GM19455 (cell line): ENCODE data around the gene GRIK4.
A peak's percentile ranks its signal among the peaks of the same experiment; 100 is the strongest.

Source experiments
- ATAC-seq: cut with Tn5 transposase; IDR thresholded peaks from one replicate; pipeline ENCODE4 v1.9.1; 2021; ENCODE audit not compliant: unreplicated experiment

Gene GRIK4

DNA sequence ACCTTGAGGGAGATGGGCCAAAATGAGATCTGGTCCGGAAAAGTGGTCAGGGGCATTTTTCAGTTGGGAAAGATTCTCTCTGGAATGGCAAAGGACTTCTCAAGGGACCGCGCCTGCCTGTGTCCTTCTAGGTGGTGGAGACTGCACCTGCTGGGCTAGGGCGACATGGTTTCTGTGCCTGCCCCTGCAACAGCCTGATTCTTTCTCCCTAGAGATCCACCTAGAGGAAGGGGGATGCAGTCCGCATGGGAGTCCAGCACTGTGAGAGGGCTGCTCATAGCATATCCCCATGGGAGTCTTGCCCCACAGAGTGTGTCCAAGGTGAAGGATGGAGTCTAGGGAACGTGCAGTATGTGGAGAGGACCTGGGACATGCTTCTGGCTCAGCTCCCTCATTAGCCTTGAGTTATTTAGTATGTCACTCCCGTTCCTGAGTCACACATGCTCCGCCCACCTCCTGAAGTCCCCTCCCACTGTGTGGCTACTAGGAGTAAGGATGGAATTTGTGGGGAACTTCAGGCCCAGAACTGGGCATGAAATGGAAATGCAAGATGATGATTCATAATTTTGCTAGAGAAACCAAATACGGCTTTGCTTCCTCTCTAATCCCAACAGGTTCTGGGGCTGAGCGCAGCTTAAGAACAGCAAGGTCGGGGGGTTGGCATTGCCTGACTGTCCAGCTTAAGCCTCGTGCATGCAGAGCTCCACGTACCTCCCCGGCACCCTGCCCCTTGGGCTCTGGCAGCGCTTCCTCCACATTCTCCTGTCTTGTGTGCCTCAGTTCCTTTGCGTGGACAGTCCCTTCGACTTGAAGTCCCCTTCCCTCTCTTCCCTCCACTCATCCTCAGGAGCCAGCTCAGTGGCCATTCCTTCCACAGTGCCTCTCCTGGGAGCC lies 35.0 kb downstream of the GRIK4 start:
- ATAC-seq = no peak

GRCh38 chr11:120547316-120547715 lies 35.8 kb downstream of the GRIK4 start:
- no peak for ATAC-seq

GRCh38 chr11:120547811-120548681 lies 36.5 kb downstream of the GRIK4 start:
- no peak for ATAC-seq

GRCh38 chr11:120548682-120549209 lies 37.2 kb downstream of the GRIK4 start:
- ATAC-seq = no peak

- no peak for ATAC-seq
Measured at GRCh38 chr11:120549346-120549745, 37.8 kb downstream of the GRIK4 start.

GRCh38 chr11:120550007-120550406 lies 38.5 kb downstream of the GRIK4 start:
- no peak for ATAC-seq

DNA sequence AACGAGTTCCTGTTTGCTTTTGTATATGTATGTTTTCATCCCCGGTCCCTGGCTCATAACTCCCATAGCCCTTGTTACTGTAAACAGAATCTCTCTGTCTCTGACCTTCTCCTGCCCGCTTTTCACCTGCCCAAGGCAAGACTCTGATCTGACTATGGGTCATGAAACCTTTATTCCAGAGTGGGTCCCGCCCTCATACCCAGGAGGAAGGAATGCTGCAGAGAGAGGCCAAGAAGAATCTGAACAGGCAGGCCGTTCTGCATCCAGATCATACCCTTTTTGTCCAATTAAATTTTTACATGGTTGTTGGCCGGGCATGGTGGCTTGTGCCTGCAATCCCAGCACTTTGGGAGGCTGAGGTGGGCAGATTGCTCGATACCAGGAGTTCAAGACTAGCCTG lies 39.6 kb downstream of the GRIK4 start:
- ATAC-seq = no peak

DNA sequence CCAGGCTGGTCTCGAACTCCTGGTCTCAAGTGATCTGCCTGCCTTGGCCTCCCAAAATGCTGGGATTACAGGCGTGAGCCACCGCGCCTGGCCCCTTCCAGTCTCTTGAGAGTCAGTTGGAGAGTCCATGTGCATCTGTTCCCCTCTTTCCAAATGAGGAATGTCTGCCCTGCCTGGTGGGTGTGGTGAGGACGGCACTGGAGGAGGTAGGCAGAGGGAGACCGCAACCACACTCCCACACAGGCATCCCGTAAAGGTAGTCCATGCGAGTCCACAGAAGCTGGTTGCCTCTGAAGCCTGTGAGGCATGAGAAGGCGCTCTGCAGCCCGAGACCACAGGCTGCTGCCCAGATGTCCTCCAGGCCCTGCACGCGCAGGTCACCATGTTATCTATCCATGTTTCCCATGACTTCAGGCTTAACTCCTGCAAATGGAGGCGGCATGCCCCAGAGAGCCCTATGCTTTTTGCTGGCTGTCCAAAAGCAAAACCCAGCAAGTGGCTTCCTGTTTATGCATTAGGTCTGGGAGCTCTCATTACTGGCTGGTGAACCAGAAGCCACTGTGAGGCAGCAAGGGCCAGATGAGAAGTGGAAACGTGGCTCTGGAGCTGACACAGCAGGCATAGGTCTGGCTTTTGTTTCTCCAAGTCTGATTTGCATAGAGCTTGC lies 43.4 kb downstream of the GRIK4 start:
- no peak for ATAC-seq

GRCh38 chr11:120555433-120555773 lies 43.9 kb downstream of the GRIK4 start:
- no peak for ATAC-seq

DNA sequence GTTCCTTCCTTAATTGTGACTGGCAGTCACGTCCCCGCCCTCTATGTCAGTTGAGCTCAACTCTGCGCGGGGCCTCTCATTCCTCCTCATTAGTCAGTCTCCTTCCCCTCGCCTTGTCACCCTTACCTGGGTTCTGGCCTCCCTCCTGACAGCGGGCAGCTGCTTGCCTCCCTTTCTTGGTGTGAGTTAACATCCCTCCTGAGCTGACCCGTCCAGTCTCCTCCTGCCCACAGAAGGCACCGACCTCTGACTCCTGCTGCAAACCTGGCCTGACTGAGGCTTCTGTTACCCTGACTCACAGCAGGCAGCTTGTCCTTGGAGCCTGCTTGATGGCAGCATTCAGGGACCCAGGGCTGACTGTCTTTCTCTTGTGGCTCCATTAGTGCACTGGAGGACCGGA lies 45.2 kb downstream of the GRIK4 start:
- ATAC-seq = no peak

DNA sequence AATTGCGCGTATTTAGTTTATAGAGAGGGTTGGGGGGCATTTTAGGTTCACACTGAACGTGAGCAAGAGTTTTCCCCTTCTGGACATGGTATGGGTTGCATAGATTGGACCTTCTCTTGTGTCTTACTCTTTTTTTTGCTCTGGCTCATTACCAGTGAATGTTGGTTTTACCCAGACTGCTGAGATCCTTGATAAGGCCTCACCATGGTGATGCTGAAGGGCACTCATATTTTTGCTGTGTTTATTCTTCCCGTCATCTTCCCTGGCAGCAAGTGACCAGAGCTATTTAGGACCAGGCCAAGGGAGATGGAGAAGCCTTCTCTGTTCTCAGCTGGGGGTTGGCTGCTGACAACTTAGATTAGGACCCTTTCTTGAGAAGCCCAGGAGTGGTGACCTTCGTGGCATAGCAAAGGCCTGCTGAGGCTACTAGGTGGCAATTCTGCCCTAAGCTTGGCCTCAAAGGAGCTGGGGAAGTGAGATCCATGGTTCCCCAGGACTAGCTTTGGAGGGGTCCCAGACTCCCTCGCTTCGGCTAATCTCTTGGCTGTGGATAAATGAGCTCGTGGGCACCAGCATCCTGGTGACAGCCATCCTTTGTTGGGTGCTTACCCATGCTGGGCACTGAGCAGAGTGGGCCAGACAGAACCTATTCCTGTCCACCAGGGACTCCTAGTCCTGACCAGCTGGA lies 47.3 kb downstream of the GRIK4 start:
- ATAC-seq = no peak

DNA sequence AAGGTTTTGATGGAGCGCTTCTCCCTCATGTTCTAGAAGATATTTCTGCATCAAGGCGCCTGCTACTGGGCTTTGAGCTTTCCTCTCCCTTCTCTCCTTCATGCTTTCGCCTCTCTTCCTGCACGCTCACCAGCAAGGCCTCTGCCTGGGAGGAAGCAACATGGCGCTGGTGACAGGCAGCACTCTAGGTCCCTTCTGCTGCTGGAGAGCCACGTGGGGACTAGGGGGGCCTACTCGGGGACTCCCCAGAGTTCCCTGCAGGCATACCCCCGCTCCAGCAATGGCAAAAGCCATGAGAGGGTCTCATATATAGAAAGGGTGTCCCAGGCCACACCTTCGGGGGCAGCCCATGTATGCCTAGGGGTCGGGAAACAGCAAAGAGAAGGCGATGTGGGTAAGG lies 49.7 kb downstream of the GRIK4 start:
- ATAC-seq = no peak

DNA sequence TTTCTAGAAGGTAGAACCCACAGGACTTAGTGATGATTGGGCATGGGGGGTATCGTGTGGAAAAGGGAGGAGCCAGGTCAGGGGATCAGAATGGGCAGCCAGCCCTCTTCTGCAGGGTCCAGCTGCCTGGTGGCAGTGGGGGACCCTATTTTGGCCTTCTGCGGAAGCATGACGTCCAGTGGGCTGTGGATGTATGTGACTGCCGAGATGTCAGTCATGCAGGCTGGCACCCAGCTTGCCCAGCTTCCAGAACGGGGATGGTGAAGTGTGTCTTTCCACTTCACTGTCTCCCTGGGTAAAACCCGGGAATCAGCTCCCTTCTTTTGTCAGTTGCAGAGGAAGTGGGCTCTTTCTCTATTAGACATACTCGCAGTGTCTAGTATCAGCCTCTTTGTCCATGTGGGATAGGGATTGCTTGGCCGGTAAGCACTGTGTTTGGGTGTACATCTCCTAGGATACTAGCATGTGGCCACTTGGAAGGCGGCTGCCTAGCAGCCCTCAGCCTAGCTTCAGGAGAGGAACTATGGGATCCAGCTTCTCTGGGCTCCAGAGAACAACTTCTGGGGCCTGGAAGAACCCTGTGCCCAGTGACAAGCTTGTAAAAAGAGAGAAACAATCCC lies 51.4 kb downstream of the GRIK4 start:
- ATAC-seq = no peak

DNA sequence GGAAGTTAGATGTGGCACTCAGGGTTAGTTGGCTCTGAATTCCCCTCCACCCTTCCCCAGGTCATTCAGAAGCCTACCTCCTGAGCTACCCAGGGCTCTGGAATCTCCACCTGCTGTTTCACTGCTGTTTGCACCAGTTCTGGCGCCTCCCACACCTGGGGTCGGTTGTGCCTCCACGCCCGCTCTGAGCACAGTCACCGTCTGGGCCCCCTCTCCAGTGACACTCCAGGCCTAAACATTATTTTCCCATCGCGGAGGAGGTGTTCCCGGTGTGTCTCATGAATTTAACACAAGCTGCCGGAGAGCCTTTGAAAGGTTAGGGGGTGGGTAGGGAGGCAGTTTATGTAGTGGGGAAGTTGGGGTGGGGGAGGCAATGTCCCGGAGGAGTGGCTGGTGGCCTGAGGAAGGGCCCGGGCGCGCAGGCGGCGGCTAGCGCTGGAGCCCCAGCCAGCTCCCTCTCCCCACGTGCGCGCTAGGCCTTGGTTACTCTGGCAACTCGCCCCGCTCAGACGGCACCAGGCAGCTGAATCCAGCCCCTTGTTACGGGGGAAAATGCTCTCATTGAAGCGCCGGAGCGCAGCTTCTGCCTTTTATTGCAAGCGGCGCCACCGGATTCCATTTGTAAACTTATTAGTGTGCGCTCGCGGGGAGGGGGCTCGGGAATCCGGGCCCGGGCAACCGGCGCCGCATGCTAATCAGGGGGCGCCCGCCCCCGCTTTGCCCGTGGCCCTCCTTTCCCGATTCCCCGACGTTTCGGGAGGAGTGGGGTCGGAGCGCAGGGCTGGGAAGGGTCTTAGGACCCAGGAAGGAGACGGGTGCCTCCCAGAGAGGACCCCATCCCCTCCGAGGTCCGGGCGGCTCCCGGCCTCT lies 52.4 kb downstream of the GRIK4 start:
- ATAC-seq = no peak

GRCh38 chr11:120564573-120565311 lies 53.2 kb downstream of the GRIK4 start:
- peak; percentile 72 for ATAC-seq

- no peak for ATAC-seq
Measured at GRCh38 chr11:120565466-120566155, 54.1 kb downstream of the GRIK4 start.

DNA sequence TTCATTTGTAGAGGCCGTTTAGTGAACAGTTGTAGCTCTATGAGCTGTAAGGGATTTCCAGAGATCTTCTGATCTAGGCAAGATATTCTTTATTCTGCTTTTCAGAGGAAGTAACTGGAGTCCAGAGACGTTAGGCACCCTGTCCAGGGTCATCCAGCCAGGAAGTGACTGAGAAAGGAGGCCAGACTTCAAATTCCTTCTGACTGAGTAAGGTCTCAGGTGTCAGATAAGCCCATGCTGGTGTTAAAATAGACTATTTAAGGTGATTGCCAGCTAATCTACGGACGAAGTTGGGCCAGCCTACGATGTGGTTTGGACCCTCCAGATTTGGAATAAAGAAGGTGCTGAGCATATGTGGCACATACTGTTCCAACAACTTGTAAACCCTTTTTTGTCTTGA lies 54.6 kb downstream of the GRIK4 start:
- no peak for ATAC-seq
